Stimulated activated CD8-positive, alpha-beta memory T cell treated with anti-CD3 and anti-CD28 coated beads, Interleukin-15, amount 100 ng/mL, for 48 hours (primary cell): ENCODE data around the gene SCYGR6.

Experiments used
- DNase-seq, 2 donors: peaks; one replicate each; pipeline ENCODE4 v3.0.0-alpha.2; 2020; ENCODE audit warnings: low read depth in 2 of 2

Gene SCYGR6

GRCh38 chr2:227713291-227713690 is 11.3 kb downstream of the SCYGR6 start:
- DNase-seq: no peak

GRCh38 chr2:227710986-227711385 is 13.6 kb downstream of the SCYGR6 start:
- DNase-seq: no peak

GRCh38 chr2:227707390-227707789 is 17.2 kb downstream of the SCYGR6 start:
- DNase-seq: no peak

- DNase-seq: no peak
Measured at GRCh38 chr2:227706859-227707258, 17.7 kb downstream of the SCYGR6 start.

GRCh38 chr2:227703961-227704360 is 20.6 kb downstream of the SCYGR6 start:
- DNase-seq: no peak

GRCh38 chr2:227703280-227703732 is 21.3 kb downstream of the SCYGR6 start:
- no peak for DNase-seq

- no peak for DNase-seq
Measured at GRCh38 chr2:227701556-227701955, 23.0 kb downstream of the SCYGR6 start.

GRCh38 chr2:227696990-227697679 is 27.4 kb downstream of the SCYGR6 start:
- no peak for DNase-seq

GRCh38 chr2:227687189-227687588 is 37.4 kb downstream of the SCYGR6 start:
- no peak for DNase-seq

GRCh38 chr2:227684258-227684657 is 40.3 kb downstream of the SCYGR6 start:
- no peak for DNase-seq

- DNase-seq: no peak
Measured at GRCh38 chr2:227677928-227678327, 46.6 kb downstream of the SCYGR6 start.

GRCh38 chr2:227674485-227674884 is 50.1 kb downstream of the SCYGR6 start:
- no peak for DNase-seq
